GM19395 (cell line): ENCODE data around the gene ACKR3.

Source experiments
- ATAC-seq: cut with Tn5 transposase; IDR thresholded peaks from one replicate; pipeline ENCODE4 v1.9.1; 2021; ENCODE audit warnings: mild to moderate bottlenecking, moderate library complexity; ENCODE audit not compliant: unreplicated experiment

Gene ACKR3

GRCh38 chr2:236568068-236568921 is 1.3 kb upstream of the ACKR3 start:
- ATAC-seq = peak; percentile 42

- no peak for ATAC-seq
Observed at GRCh38 chr2:236568922-236569572, 578 bp upstream of the ACKR3 start.

GRCh38 chr2:236570081-236570868 is 650 bp downstream of the ACKR3 start:
- ATAC-seq = no peak

- ATAC-seq = no peak
Observed at GRCh38 chr2:236571145-236571544, 1.5 kb downstream of the ACKR3 start.

GRCh38 chr2:236572482-236572881 is 2.9 kb downstream of the ACKR3 start:
- ATAC-seq = no peak

GRCh38 chr2:236573066-236573929 is 3.7 kb downstream of the ACKR3 start:
- no peak for ATAC-seq

- ATAC-seq = no peak
Observed at GRCh38 chr2:236574000-236574399, 4.4 kb downstream of the ACKR3 start.

GRCh38 chr2:236574424-236575145 is 5.0 kb downstream of the ACKR3 start:
- no peak for ATAC-seq

- no peak for ATAC-seq
Observed at GRCh38 chr2:236575510-236575909, 5.9 kb downstream of the ACKR3 start.

GRCh38 chr2:236576087-236576486 is 6.5 kb downstream of the ACKR3 start:
- ATAC-seq = no peak

- no peak for ATAC-seq
Observed at GRCh38 chr2:236576953-236577352, 7.3 kb downstream of the ACKR3 start.

GRCh38 chr2:236577481-236578410 is 8.1 kb downstream of the ACKR3 start:
- no peak for ATAC-seq

- ATAC-seq = no peak
Observed at GRCh38 chr2:236578411-236578846, 8.8 kb downstream of the ACKR3 start.

- ATAC-seq = no peak
Observed at GRCh38 chr2:236579048-236579745, 9.6 kb downstream of the ACKR3 start.

- ATAC-seq = no peak
Observed at GRCh38 chr2:236579746-236580315, 10.2 kb downstream of the ACKR3 start.

- no peak for ATAC-seq
Observed at GRCh38 chr2:236580746-236581355, 11.2 kb downstream of the ACKR3 start.

- ATAC-seq = no peak
Observed at GRCh38 chr2:236581546-236581945, 11.9 kb downstream of the ACKR3 start.
